Endothelial cell of umbilical vein (primary cell): ENCODE results near the gene KLHL18. TPM values are rescaled to one million over a fixed set of nuclear protein-coding genes. Genes with fewer than 3 reads are reported as not detected.
A peak's percentile ranks its signal among the peaks of the same experiment; 100 is the strongest.

ENCODE experiments used
- BruUV-seq: library from RNA; stranded (reverse); fragments of 400-500 nt; replicated peaks from 2 replicates; lab custom pipeline; 2021; lab: Mats Ljungman, UMichigan
- CTCF ChIA-PET: fragments of 300-600, 350-600 bp; sonication (Branson Sonifier 250); formaldehyde crosslinking; loops from one replicate; lab custom pipeline; 2021; ENCODE audit warnings: antibody characterized with exemption, inconsistent platforms; lab: Charles Lee
- POLR2A ChIA-PET: fragments of 300-600, 350-600 bp; sonication (Branson Sonifier 250); formaldehyde crosslinking; loops from one replicate; lab custom pipeline; 2021; ENCODE audit warnings: antibody characterized with exemption, inconsistent platforms; lab: Charles Lee
- DNase-seq: peaks from one replicate; pipeline ENCODE4 v3.0.0-alpha.2; 2011; ENCODE audit warnings: low read depth, low spot score
- FAIRE-seq: peaks from 2 replicates; lab custom pipeline; 2011; peaks lifted over from hg19 to GRCh38; lab: Jason Lieb, UNC
- H2AFZ ChIP-seq: 2 replicates; pipeline ENCODE4 v1.6.0; 2012; ENCODE audit warnings: low read depth, low read length, control low read depth, inconsistent platforms
- H3K27ac ChIP-seq: 2 replicates; pipeline ENCODE4 v1.5.1; 2011; ENCODE audit warnings: low read depth, mild to moderate bottlenecking, control low read depth, low read length, moderate library complexity; ENCODE audit not compliant: insufficient read depth
- H3K27me3 ChIP-seq, 2 experiments: 2 replicates each; pipeline versions ENCODE4 v1.6.0 to v1.6.1; 2011; ENCODE audit warnings: low read length in 2 of 2, mixed read lengths in 1 of 2; ENCODE audit not compliant: control insufficient read depth in 2 of 2, insufficient read depth in 2 of 2
- H3K36me3 ChIP-seq, 2 experiments: 2 replicates in 1 of 2; 3 replicates in 1 of 2; pipeline ENCODE4 v1.5.1; 2011; ENCODE audit warnings: low read length in 2 of 2, mild to moderate bottlenecking in 1 of 2, moderate library complexity in 1 of 2; ENCODE audit not compliant: control insufficient read depth in 2 of 2, insufficient read depth in 2 of 2; ENCODE audit errors: extremely low read depth in 1 of 2
- H3K4me1 ChIP-seq: 3 replicates; pipeline ENCODE4 v1.5.1; 2011; ENCODE audit warnings: mild to moderate bottlenecking, low read length; ENCODE audit not compliant: control insufficient read depth, insufficient read depth; ENCODE audit errors: extremely low read depth
- H3K4me2 ChIP-seq: 2 replicates; pipeline ENCODE4 v1.6.1; 2011; ENCODE audit warnings: low read length, control low read depth, mixed read lengths; ENCODE audit not compliant: insufficient read depth
- H3K4me3 ChIP-seq, 3 experiments: fragments of 200-600 bp in 1 of 3; sonication (generic), shearing (Covaris generic) in 1 of 3; replicated peaks in 1 of 3; 2 replicates each; pipeline ENCODE4 v1.5.1; 2011 to 2016; ENCODE audit warnings: control low read depth in 3 of 3, low read length in 3 of 3, mild to moderate bottlenecking in 2 of 3, inconsistent platforms in 1 of 3, low read depth in 1 of 3, moderate library complexity in 1 of 3; ENCODE audit not compliant: insufficient read depth in 1 of 3
- H3K79me2 ChIP-seq: 2 replicates; pipeline ENCODE4 v1.6.0; 2012; ENCODE audit warnings: low read length, inconsistent platforms; ENCODE audit not compliant: control insufficient read depth, insufficient read depth
- H3K9ac ChIP-seq: replicated peaks from 2 replicates; pipeline ENCODE3; 2011; ENCODE audit warnings: low read length, control low read depth; ENCODE audit not compliant: insufficient read depth; ENCODE audit errors: extremely low read depth
- H3K9me1 ChIP-seq: replicated peaks from 3 replicates; pipeline ENCODE4 v1.6.0; 2011; ENCODE audit warnings: mild to moderate bottlenecking, low read length; ENCODE audit not compliant: control insufficient read depth, insufficient read depth; ENCODE audit errors: extremely low read depth
- H3K9me3 ChIP-seq: replicated peaks from 2 replicates; pipeline ENCODE4 v1.5.1; 2012; ENCODE audit warnings: low read length, inconsistent platforms; ENCODE audit not compliant: control insufficient read depth, insufficient read depth
- H4K20me1 ChIP-seq: replicated peaks from 2 replicates; pipeline ENCODE3; 2011; ENCODE audit warnings: mild to moderate bottlenecking, low read length; ENCODE audit not compliant: control insufficient read depth, insufficient read depth; ENCODE audit errors: extremely low read depth
- EZH2 ChIP-seq: IDR thresholded peaks from 2 replicates; pipeline ENCODE4 v1.6.1; 2012; ENCODE audit warnings: borderline replicate concordance, low read depth, mild to moderate bottlenecking, moderate library complexity, low read length, inconsistent platforms; ENCODE audit not compliant: severe bottlenecking
- FOS ChIP-seq: IDR thresholded peaks from 2 replicates; pipeline ENCODE4 v1.6.1; 2011; ENCODE audit warnings: mild to moderate bottlenecking, low read length, moderate library complexity, borderline replicate concordance; ENCODE audit not compliant: insufficient read depth
- GATA2 ChIP-seq: IDR thresholded peaks from 2 replicates; pipeline ENCODE4 v1.7.0; 2011; ENCODE audit warnings: low read depth, mild to moderate bottlenecking, moderate library complexity, mixed read lengths, low read length; ENCODE audit not compliant: insufficient read length, insufficient read depth
- JUN ChIP-seq: IDR thresholded peaks from 2 replicates; pipeline ENCODE4 v1.6.1; 2011; ENCODE audit warnings: borderline replicate concordance, low read depth; ENCODE audit not compliant: insufficient read length, insufficient read depth
- POLR2A ChIP-seq: IDR thresholded peaks from 2 replicates; pipeline ENCODE4 v1.6.1; 2012; ENCODE audit warnings: low read depth, mild to moderate bottlenecking, control low read depth, low read length
- POLR2AphosphoS5 ChIP-seq: IDR thresholded peaks from 2 replicates; pipeline ENCODE4 v1.6.1; 2012; ENCODE audit warnings: low read depth, mild to moderate bottlenecking, control low read depth, low read length, moderate library complexity; ENCODE audit not compliant: insufficient read depth
- dilution Hi-C: fragments of 300-500 bp; cut with MboI; formaldehyde crosslinking; loops from one replicate; pipeline ENCODE4 v1.15.0; 2019; ENCODE audit warnings: low sequenced_read_pairs; ENCODE audit not compliant: extremely low pct_ligation_motif_present
- intact Hi-C: fragments of 100-400 bp; cut with micrococcal nuclease; formaldehyde crosslinking; loops from one replicate; pipeline ENCODE4 v1.10.0; 2022
- polyA plus RNA-seq, 4 experiments: library from polyadenylated mRNA; depleted of rRNA in 3 of 4; stranded (reverse) in 3 of 4; unstranded in 1 of 4; fragments of >200 nt; gene quantifications; 2 replicates each; pipeline versions ENCODE4 v1.2.1 to v1.2.3, GENCODE V29; 2011 to 2012; ENCODE audit warnings: missing spikeins in 1 of 4
- total RNA-seq: library from RNA; stranded (reverse); gene quantifications from 2 replicates; pipeline ENCODE4 v1.2.3, GENCODE V29; 2021
- TF ChIP-seq, protein P1 (sequence below), 2 donors: IDR thresholded peaks; 1 replicate in 1 of 2; 2 replicates in 1 of 2; pipeline ENCODE4 v1.5.1; 2011; ENCODE audit warnings: low read length in 2 of 2, mild to moderate bottlenecking in 2 of 2, moderate library complexity in 2 of 2, control low read depth in 1 of 2, inconsistent platforms in 1 of 2, low read depth in 1 of 2; ENCODE audit not compliant: insufficient read depth in 1 of 2; ENCODE audit errors: extremely low read depth in 1 of 2
- TF ChIP-seq, protein P2 (sequence below): IDR thresholded peaks from 2 replicates; pipeline ENCODE4 v1.6.1; 2011; ENCODE audit not compliant: insufficient read depth, insufficient read length

Gene KLHL18
- total and polyA plus RNA-seq, 2 donors (not counting 3 experiments of a cell fraction or from before 2014, with no cell fraction given) = 43.4 to 58.1 TPM

DNA sequence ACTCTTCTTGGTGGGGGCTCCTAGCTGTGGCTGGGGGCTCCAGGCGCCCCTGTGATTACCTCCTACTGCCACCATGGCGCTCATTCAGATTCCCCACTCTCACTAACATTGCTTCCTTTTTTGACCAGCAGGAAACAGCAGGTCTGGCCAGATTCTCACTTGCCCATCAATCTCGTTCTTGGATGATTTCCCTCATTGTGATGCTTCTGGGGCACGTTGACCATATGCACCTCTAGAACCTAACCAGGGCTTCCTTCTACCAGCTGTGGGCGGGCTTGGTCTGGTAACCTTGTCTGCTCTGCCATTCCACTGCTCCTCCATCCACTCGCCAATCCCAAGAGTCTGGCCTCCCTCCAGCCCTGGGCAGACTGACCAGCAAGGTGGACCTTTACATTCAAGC lies 62.2 kb downstream of the KLHL18 start:
- Histone ChIP-seq H3K4me3 (no peak overlapping the region), H3K9ac (no peak overlapping the region), H3K9me3 (no peaks in the 10 kb centered on the region), H4K20me1 (no peaks in the 10 kb centered on the region), H3K36me3 (peaks cover 0 to 13% of the 10 kb centered on the region in 2 experiments), H3K27me3 (no peaks in the 10 kb centered on the region), H3K4me1 (no peaks in the 10 kb centered on the region), H3K27ac (no peak overlapping the region), H3K4me2 (no peak overlapping the region), H2AFZ (no peak overlapping the region), H3K9me1 (no peaks in the 10 kb centered on the region), H3K79me2 (no peaks in the 10 kb centered on the region)
- POLR2A ChIA-PET = no interaction called here
- CTCF ChIA-PET = no interaction called here
- intact Hi-C loops (no loop called here), dilution Hi-C loops (no loop called here)
- FAIRE-seq = no peak
- TF ChIP-seq GATA2 = no peak
- no peak for TF ChIP-seq POLR2A
- TF ChIP-seq, protein P1, sequence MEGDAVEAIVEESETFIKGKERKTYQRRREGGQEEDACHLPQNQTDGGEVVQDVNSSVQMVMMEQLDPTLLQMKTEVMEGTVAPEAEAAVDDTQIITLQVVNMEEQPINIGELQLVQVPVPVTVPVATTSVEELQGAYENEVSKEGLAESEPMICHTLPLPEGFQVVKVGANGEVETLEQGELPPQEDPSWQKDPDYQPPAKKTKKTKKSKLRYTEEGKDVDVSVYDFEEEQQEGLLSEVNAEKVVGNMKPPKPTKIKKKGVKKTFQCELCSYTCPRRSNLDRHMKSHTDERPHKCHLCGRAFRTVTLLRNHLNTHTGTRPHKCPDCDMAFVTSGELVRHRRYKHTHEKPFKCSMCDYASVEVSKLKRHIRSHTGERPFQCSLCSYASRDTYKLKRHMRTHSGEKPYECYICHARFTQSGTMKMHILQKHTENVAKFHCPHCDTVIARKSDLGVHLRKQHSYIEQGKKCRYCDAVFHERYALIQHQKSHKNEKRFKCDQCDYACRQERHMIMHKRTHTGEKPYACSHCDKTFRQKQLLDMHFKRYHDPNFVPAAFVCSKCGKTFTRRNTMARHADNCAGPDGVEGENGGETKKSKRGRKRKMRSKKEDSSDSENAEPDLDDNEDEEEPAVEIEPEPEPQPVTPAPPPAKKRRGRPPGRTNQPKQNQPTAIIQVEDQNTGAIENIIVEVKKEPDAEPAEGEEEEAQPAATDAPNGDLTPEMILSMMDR (IDR thresholded peaks at IDR 0.05; ENCODE audit: extremely low read depth in 1 of 2, insufficient read depth in 1 of 2, low read depth in 1 of 2, low read length in 2 of 2) = no peak
- no peak for TF ChIP-seq JUN
- TF ChIP-seq EZH2 = no peak
- no peak for TF ChIP-seq FOS
- TF ChIP-seq, protein P2, sequence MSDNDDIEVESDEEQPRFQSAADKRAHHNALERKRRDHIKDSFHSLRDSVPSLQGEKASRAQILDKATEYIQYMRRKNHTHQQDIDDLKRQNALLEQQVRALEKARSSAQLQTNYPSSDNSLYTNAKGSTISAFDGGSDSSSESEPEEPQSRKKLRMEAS = no peak
- TF ChIP-seq POLR2AphosphoS5 = no peak
- DNase-seq = peak; percentile 21
- no TSS peak for BruUV-seq
